Endothelial cell of umbilical vein (primary cell): ENCODE measurements around the gene URM1.

Source experiments
- CTCF ChIP-seq, 2 donors: IDR thresholded peaks; 1 replicate in 1 of 2; 2 replicates in 1 of 2; pipeline ENCODE4 v1.5.1; 2011; ENCODE audit warnings: low read length in 2 of 2, mild to moderate bottlenecking in 2 of 2, moderate library complexity in 2 of 2, control low read depth in 1 of 2, inconsistent platforms in 1 of 2, low read depth in 1 of 2; ENCODE audit not compliant: insufficient read depth in 1 of 2; ENCODE audit errors: extremely low read depth in 1 of 2
- EZH2 ChIP-seq: IDR thresholded peaks from 2 replicates; pipeline ENCODE4 v1.6.1; 2012; ENCODE audit warnings: borderline replicate concordance, low read depth, mild to moderate bottlenecking, moderate library complexity, low read length, inconsistent platforms; ENCODE audit not compliant: severe bottlenecking
- FOS ChIP-seq: IDR thresholded peaks from 2 replicates; pipeline ENCODE4 v1.6.1; 2011; ENCODE audit warnings: mild to moderate bottlenecking, low read length, moderate library complexity, borderline replicate concordance; ENCODE audit not compliant: insufficient read depth
- JUN ChIP-seq: IDR thresholded peaks from 2 replicates; pipeline ENCODE4 v1.6.1; 2011; ENCODE audit warnings: borderline replicate concordance, low read depth; ENCODE audit not compliant: insufficient read length, insufficient read depth
- MAX ChIP-seq: IDR thresholded peaks from 2 replicates; pipeline ENCODE4 v1.6.1; 2011; ENCODE audit not compliant: insufficient read depth, insufficient read length
- MYC ChIP-seq: IDR thresholded peaks from one replicate; pipeline ENCODE4 v1.6.1; 2011; ENCODE audit warnings: mild to moderate bottlenecking, low read depth, low read length
- POLR2A ChIP-seq: IDR thresholded peaks from 2 replicates; pipeline ENCODE4 v1.6.1; 2012; ENCODE audit warnings: low read depth, mild to moderate bottlenecking, control low read depth, low read length
- POLR2AphosphoS5 ChIP-seq: IDR thresholded peaks from 2 replicates; pipeline ENCODE4 v1.6.1; 2012; ENCODE audit warnings: low read depth, mild to moderate bottlenecking, control low read depth, low read length, moderate library complexity; ENCODE audit not compliant: insufficient read depth

GRCh38 chr9:128385496-128386460 is 14.6 kb downstream of the URM1 start:
- TF ChIP-seq POLR2AphosphoS5 (no peak), CTCF (IDR thresholded peaks at IDR 0.05; ENCODE audit: extremely low read depth in 1 of 2, insufficient read depth in 1 of 2, low read depth in 1 of 2, low read length in 2 of 2) (no peak), POLR2A (no peak), MYC (no peak), EZH2 (no peak), FOS (no peak), MAX (no peak), JUN (no peak)
